ENCODE measurements around the gene EXOSC2.

The EXOSC2 gene

DNA sequence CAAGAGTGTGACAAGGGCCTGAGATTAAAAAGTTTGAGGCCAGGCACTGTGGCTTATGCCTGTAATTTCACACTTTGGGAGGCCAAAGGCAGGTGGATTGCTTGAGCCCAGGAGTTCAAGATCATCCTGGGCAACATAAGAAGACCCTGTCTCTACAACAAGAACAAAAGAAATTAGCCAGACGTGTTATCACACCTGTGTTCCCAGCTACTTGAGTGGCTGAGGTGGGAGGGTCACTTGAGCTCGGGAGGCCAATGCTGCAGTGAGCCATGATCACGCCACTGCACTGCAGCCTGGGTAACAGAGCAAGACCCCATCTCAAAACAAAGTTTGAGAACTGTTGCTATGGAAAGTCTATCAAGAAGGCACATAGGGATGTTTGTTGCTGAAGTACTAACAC lies 25.0 kb downstream of the EXOSC2 start:
- H3K4me3 ChIP-seq (ENCODE audit: low read length): no peak overlapping the region
- TF ChIP-seq, protein P1, sequence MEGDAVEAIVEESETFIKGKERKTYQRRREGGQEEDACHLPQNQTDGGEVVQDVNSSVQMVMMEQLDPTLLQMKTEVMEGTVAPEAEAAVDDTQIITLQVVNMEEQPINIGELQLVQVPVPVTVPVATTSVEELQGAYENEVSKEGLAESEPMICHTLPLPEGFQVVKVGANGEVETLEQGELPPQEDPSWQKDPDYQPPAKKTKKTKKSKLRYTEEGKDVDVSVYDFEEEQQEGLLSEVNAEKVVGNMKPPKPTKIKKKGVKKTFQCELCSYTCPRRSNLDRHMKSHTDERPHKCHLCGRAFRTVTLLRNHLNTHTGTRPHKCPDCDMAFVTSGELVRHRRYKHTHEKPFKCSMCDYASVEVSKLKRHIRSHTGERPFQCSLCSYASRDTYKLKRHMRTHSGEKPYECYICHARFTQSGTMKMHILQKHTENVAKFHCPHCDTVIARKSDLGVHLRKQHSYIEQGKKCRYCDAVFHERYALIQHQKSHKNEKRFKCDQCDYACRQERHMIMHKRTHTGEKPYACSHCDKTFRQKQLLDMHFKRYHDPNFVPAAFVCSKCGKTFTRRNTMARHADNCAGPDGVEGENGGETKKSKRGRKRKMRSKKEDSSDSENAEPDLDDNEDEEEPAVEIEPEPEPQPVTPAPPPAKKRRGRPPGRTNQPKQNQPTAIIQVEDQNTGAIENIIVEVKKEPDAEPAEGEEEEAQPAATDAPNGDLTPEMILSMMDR (conservative IDR thresholded peaks at IDR 0.05; ENCODE audit: low read length): no peak
- no peak for DNase-seq (ENCODE audit: low read depth)

DNA sequence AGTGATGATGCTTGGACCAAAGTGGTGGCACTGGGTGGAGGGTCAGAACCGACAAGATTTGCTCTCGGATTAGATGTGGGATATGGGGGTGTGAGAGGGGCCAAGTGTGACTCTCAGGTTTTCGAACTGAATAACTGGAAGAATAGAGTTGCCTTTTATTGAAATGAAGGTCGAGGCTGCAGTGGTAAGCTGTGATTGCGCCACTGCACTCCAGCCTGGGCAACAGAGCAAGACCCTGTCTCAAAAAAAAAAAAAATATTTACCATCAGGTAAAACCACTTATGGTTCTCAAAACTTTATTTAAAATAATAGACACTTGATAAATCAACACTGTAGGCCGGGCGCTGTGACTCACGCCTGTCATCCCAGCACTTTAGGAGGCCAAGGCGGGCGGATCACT lies 27.2 kb downstream of the EXOSC2 start:
- H3K4me3 ChIP-seq (ENCODE audit: low read length): no peak overlapping the region
- no peak for DNase-seq (ENCODE audit: low read depth)
- TF ChIP-seq, protein P1 (conservative IDR thresholded peaks at IDR 0.05; ENCODE audit: low read length): no peak

DNA sequence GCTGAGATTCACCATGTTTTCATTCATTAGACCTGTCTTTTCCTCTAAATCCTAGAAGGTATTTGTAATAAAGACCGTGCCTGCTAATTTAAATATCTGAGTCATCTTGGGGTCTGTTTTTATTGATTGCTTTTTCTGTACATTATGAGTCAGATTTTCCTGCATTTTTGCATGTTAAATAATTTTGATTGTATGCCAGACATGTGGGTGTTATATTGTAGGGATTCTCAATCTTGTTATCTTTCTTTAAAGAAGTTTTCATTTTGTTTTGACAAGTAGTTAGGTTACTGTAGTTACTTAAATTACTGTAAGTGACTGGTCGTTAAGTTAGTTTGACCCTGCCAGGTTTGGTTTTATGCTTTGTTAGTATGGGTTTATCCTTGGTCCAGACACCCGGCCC lies 35.1 kb downstream of the EXOSC2 start:
- peak; percentile 42 for DNase-seq (ENCODE audit: low read depth)

DNA sequence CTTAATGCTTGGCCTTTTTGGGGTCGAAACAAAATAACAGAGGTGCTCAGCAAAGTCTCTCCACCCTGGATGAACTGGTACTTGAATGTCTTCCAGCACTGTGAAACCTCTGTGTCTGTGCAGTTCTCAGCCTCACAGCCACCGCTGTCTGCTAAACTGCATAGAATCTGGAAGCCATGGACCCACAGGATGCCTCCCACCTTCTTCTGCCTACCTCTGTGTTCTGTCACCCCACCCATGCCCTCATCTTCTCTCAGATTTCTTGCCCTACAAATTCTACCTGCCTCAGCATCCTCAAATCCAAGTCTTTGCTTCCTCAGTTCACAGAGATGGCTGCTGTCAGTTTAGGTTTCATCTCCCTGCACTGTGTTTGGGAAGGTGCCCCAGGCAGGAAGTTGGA lies 35.6 kb downstream of the EXOSC2 start:
- DNase-seq (ENCODE audit: low read depth): no peak
- TF ChIP-seq, protein P1 (conservative IDR thresholded peaks at IDR 0.05; ENCODE audit: low read length): no peak

More for the DNA sequence above, 35.1 kb downstream of the EXOSC2 start:
- H3K4me3 ChIP-seq (ENCODE audit: low read length): no peak overlapping the region
- TF ChIP-seq, protein P1 (conservative IDR thresholded peaks at IDR 0.05; ENCODE audit: low read length): no peak

DNA sequence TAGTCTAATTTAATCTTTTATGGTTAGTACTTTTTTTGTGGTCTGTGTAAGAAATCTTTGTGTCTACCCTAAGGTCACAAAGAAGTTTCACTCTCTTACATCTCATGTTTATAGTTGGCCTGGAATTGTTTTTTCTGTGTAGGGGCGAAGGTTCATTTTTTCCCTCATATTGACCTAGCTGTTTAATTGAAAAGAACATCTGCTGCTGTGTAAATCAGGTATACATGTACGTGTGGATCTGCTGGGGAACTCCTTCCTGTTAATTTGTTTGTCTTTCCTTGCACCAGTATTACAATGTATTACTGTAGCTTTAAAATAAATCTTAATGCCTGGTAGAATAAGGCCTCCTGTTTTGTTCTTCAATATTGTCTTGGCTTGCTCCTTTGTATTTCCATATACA lies 37.8 kb downstream of the EXOSC2 start:
- TF ChIP-seq, protein P1 (conservative IDR thresholded peaks at IDR 0.05; ENCODE audit: low read length): no peak
- no peak for DNase-seq (ENCODE audit: low read depth)
- no peak overlapping the region for H3K4me3 ChIP-seq (ENCODE audit: low read length)

More for the DNA sequence above, 35.6 kb downstream of the EXOSC2 start:
- no peak overlapping the region for H3K4me3 ChIP-seq (ENCODE audit: low read length)

DNA sequence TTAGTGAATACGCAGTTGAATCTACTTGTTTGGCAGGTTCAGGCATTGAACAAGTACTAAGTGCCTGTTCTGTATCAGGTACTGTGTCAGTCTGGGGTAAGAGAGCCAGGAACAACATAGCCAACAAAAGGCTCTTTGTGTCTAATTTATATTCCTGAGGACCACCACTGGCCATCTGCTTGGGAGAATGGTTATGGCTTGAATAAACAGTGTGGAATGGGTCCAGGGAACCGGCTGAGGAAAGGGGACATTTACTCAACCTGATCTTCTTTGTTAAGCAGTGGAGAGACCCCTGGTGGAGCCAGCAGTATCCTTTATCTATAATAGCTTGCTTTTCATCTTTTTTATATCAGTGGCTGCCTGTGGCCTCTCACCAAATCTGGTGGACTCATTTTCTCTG lies 38.6 kb downstream of the EXOSC2 start:
- DNase-seq (ENCODE audit: low read depth): no peak
- TF ChIP-seq, protein P1 (conservative IDR thresholded peaks at IDR 0.05; ENCODE audit: low read length): no peak
- no peak overlapping the region for H3K4me3 ChIP-seq (ENCODE audit: low read length)

DNA sequence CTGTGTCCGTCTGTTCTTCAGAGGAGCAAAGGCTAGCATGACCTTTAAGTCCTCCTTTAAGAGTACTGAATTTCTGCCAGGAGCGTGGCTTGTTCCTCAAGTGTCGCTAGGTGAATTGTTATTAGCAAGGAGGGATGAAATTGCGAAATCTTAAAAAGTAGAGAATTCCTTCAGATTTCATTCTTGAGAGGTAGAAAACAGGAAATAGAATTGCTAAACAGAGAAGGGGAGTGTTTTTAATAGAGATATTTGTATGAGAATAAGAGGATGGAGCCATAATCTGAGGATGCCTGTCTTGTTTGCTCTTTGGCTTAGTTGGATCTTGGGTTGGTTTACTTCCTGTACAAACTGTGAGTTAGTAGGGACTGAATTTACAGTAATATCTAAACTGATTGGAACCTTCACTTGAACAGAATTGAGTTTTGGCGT lies 39.2 kb downstream of the EXOSC2 start:
- TF ChIP-seq, protein P1 (conservative IDR thresholded peaks at IDR 0.05; ENCODE audit: low read length): no peak
- no peak overlapping the region for H3K4me3 ChIP-seq (ENCODE audit: low read length)
- DNase-seq (ENCODE audit: low read depth): no peak
